HEK293 (cell line): ENCODE results near the gene ZNF607.

Source experiments
- CTCF ChIA-PET: fragments of 350-600 bp; formaldehyde crosslinking; extraction: SDS; loops from one replicate; lab custom pipeline; 2021; ENCODE audit warnings: antibody characterized with exemption; lab: Yijun Ruan, JAX
- POLR2A ChIA-PET: fragments of 300-600 bp; formaldehyde crosslinking; extraction: SDS; loops from one replicate; lab custom pipeline; 2020; ENCODE audit warnings: antibody characterized with exemption, inconsistent platforms; lab: Yijun Ruan, JAX
- H3K27ac ChIP-seq: fragments of 200-500 bp; sonication (Bioruptor generic); 2 replicates; pipeline ENCODE4 v1.5.1; 2014; ENCODE audit warnings: low read depth, low read length, control low read depth, inconsistent platforms; ENCODE audit errors: extremely low read depth
- H3K36me3 ChIP-seq, 2 experiments: fragments of 200-500 bp in 1 of 2; sonication (Bioruptor generic) in 1 of 2; 1 replicate in 1 of 2; 2 replicates in 1 of 2; pipeline ENCODE4 v1.5.1; 2014 to 2017; ENCODE audit warnings: inconsistent platforms in 2 of 2, low read length in 2 of 2; ENCODE audit not compliant: control insufficient read depth in 2 of 2, insufficient read depth in 1 of 2
- H3K4me1 ChIP-seq: fragments of 200-500 bp; sonication (Bioruptor generic); 2 replicates; pipeline ENCODE4 v1.5.1; 2014; ENCODE audit warnings: mild to moderate bottlenecking, low read length, inconsistent platforms; ENCODE audit not compliant: control insufficient read depth, insufficient read depth
- H3K4me3 ChIP-seq: 2 replicates; pipeline ENCODE4 v1.5.1; 2011; ENCODE audit warnings: low read depth, mild to moderate bottlenecking, control low read depth, low read length, moderate library complexity
- H3K9me3 ChIP-seq: fragments of 200-500 bp; sonication (Bioruptor generic); 2 replicates; pipeline ENCODE4 v1.5.1; 2014; ENCODE audit warnings: low read depth, low read length, inconsistent platforms; ENCODE audit not compliant: control insufficient read depth, insufficient read depth
- AEBP2 ChIP-seq: fragments of 450-650 bp; formaldehyde crosslinking; IDR thresholded peaks from 2 replicates; pipeline ENCODE4 v1.5.1; 2016; ENCODE audit warnings: missing biosample characterization, missing genetic modification characterization, borderline replicate concordance
- ATF2 ChIP-seq: fragments of 450-650 bp; formaldehyde crosslinking; IDR thresholded peaks from 2 replicates; pipeline ENCODE4 v1.5.1; 2016; ENCODE audit warnings: missing biosample characterization, missing genetic modification characterization, low read depth
- BCL11B ChIP-seq: fragments of 450-650 bp; formaldehyde crosslinking; IDR thresholded peaks from 2 replicates; pipeline ENCODE4 v1.5.1; 2016; ENCODE audit warnings: low read depth, missing biosample characterization, missing genetic modification characterization
- GLI2 ChIP-seq: fragments of 450-650 bp; formaldehyde crosslinking; IDR thresholded peaks from 2 replicates; pipeline ENCODE4; 2017; ENCODE audit warnings: missing biosample characterization, missing genetic modification characterization, low read depth, borderline replicate concordance
- INSM2 ChIP-seq: fragments of 450-650 bp; formaldehyde crosslinking; IDR thresholded peaks from 2 replicates; pipeline ENCODE4 v1.5.1; 2016; ENCODE audit warnings: missing biosample characterization, missing genetic modification characterization
- MYNN ChIP-seq: fragments of 450-650 bp; formaldehyde crosslinking; IDR thresholded peaks from 2 replicates; pipeline ENCODE4 v1.5.1; 2016; ENCODE audit warnings: missing biosample characterization, missing genetic modification characterization, borderline replicate concordance
- OVOL3 ChIP-seq: fragments of 450-650 bp; formaldehyde crosslinking; IDR thresholded peaks from 2 replicates; pipeline ENCODE4 v1.5.1; 2016; ENCODE audit warnings: missing biosample characterization, missing genetic modification characterization
- PRDM1 ChIP-seq: fragments of 450-650 bp; formaldehyde crosslinking; IDR thresholded peaks from 2 replicates; pipeline ENCODE4; 2016; ENCODE audit warnings: missing biosample characterization, missing genetic modification characterization
- REPIN1 ChIP-seq: fragments of 450-650 bp; formaldehyde crosslinking; IDR thresholded peaks from 2 replicates; pipeline ENCODE4 v1.5.1; 2017; ENCODE audit warnings: missing biosample characterization, missing genetic modification characterization, low read depth
- ZBTB48 ChIP-seq: fragments of 450-650 bp; formaldehyde crosslinking; IDR thresholded peaks from 2 replicates; pipeline ENCODE4 v1.5.1; 2016; ENCODE audit warnings: missing biosample characterization, missing genetic modification characterization
- ZBTB49 ChIP-seq: fragments of 450-650 bp; formaldehyde crosslinking; IDR thresholded peaks from 2 replicates; pipeline ENCODE4 v1.5.1; 2016; ENCODE audit warnings: missing biosample characterization, missing genetic modification characterization, low read depth
- ZBTB8A ChIP-seq: fragments of 450-650 bp; formaldehyde crosslinking; IDR thresholded peaks from 2 replicates; pipeline ENCODE4 v1.5.1; 2016; ENCODE audit warnings: missing biosample characterization, missing genetic modification characterization
- ZNF175 ChIP-seq: fragments of 450-650 bp; formaldehyde crosslinking; IDR thresholded peaks from 2 replicates; pipeline ENCODE4 v1.5.1; 2016; ENCODE audit warnings: missing biosample characterization, missing genetic modification characterization
- ZNF23 ChIP-seq: fragments of 450-650 bp; formaldehyde crosslinking; IDR thresholded peaks from 2 replicates; pipeline ENCODE4 v1.5.1; 2016; ENCODE audit warnings: missing biosample characterization, missing genetic modification characterization, borderline replicate concordance
- ZNF324 ChIP-seq: fragments of 450-650 bp; formaldehyde crosslinking; IDR thresholded peaks from 2 replicates; pipeline ENCODE4 v1.5.1; 2016; ENCODE audit warnings: missing biosample characterization, missing genetic modification characterization
- ZNF341 ChIP-seq: fragments of 450-650 bp; formaldehyde crosslinking; IDR thresholded peaks from 2 replicates; pipeline ENCODE4; 2016; ENCODE audit warnings: low read depth, missing biosample characterization, missing genetic modification characterization
- ZNF354C ChIP-seq: fragments of 450-650 bp; formaldehyde crosslinking; IDR thresholded peaks from 2 replicates; pipeline ENCODE4 v1.5.1; 2016; ENCODE audit warnings: missing biosample characterization, missing genetic modification characterization, low read depth, borderline replicate concordance
- ZNF391 ChIP-seq: fragments of 450-650 bp; formaldehyde crosslinking; IDR thresholded peaks from 2 replicates; pipeline ENCODE4 v1.5.1; 2016; ENCODE audit warnings: low read depth, missing biosample characterization, missing genetic modification characterization, borderline replicate concordance
- ZNF394 ChIP-seq: fragments of 450-650 bp; formaldehyde crosslinking; IDR thresholded peaks from 2 replicates; pipeline ENCODE4 v1.5.1; 2016; ENCODE audit warnings: missing biosample characterization, missing genetic modification characterization, mild to moderate bottlenecking, moderate library complexity, borderline replicate concordance
- ZNF416 ChIP-seq: fragments of 450-650 bp; formaldehyde crosslinking; IDR thresholded peaks from 2 replicates; pipeline ENCODE4 v1.5.1; 2016; ENCODE audit warnings: missing biosample characterization, missing genetic modification characterization
- ZNF426 ChIP-seq: fragments of 450-650 bp; formaldehyde crosslinking; IDR thresholded peaks from 2 replicates; pipeline ENCODE4 v1.5.1; 2017; ENCODE audit warnings: missing biosample characterization, missing genetic modification characterization, mild to moderate bottlenecking, inconsistent platforms, moderate library complexity
- ZNF48 ChIP-seq: fragments of 450-650 bp; formaldehyde crosslinking; IDR thresholded peaks from 2 replicates; pipeline ENCODE4 v1.5.1; 2016; ENCODE audit warnings: missing biosample characterization, missing genetic modification characterization
- ZNF510 ChIP-seq: fragments of 450-650 bp; formaldehyde crosslinking; IDR thresholded peaks from 2 replicates; pipeline ENCODE4 v1.5.1; 2018; ENCODE audit warnings: mild to moderate bottlenecking, missing genetic modification characterization, missing biosample characterization; ENCODE audit not compliant: insufficient replicate concordance
- ZNF561 ChIP-seq: fragments of 450-650 bp; IDR thresholded peaks from 2 replicates; pipeline ENCODE4 v1.5.1; 2018; ENCODE audit warnings: missing biosample characterization, missing genetic modification characterization, borderline replicate concordance
- ZNF600 ChIP-seq: fragments of 450-650 bp; formaldehyde crosslinking; IDR thresholded peaks from 2 replicates; pipeline ENCODE4 v1.5.1; 2016; ENCODE audit warnings: missing biosample characterization, missing genetic modification characterization
- ZNF610 ChIP-seq: fragments of 450-650 bp; formaldehyde crosslinking; IDR thresholded peaks from 2 replicates; pipeline ENCODE4 v1.5.1; 2016; ENCODE audit warnings: missing biosample characterization, missing genetic modification characterization, borderline replicate concordance
- ZNF621 ChIP-seq: fragments of 450-650 bp; formaldehyde crosslinking; IDR thresholded peaks from 2 replicates; pipeline ENCODE4 v1.5.1; 2017; ENCODE audit warnings: missing biosample characterization, missing genetic modification characterization
- ZNF670 ChIP-seq: fragments of 450-650 bp; formaldehyde crosslinking; IDR thresholded peaks from 2 replicates; pipeline ENCODE4 v1.5.1; 2016; ENCODE audit warnings: missing biosample characterization, missing genetic modification characterization, low read depth
- ZSCAN30 ChIP-seq: fragments of 450-650 bp; IDR thresholded peaks from 2 replicates; pipeline ENCODE4 v1.5.1; 2018; ENCODE audit warnings: missing biosample characterization, mild to moderate bottlenecking, missing genetic modification characterization, moderate library complexity

Gene ZNF607

GRCh38 chr19:37655689-37656371 is 63.7 kb downstream of the ZNF607 start (continued):
- no peak for TF ChIP-seq ZNF354C (tag by site-specific recombination)
- peak; percentile 100 for TF ChIP-seq ZBTB48 (tag by site-specific recombination)
- TF ChIP-seq, all 188 proteins: peak for 119

GRCh38 chr19:37655301-37655688 is 64.3 kb downstream of the ZNF607 start, which contains the start of gene ZFP30:
ZFP30 (minus strand) TSS chr19:37655465; CDS start chr19:37647822, 7,643 bp downstream.
- ChIA-PET CTCF (interaction anchor here (0.7 kb wide), 1 partner anchor 16 kb away, joined by 3 read pairs; no protein-coding TSS in a partner anchor), POLR2A (interaction anchor here (0.6 to 2.8 kb wide), 11 partner anchors 10 to 719 kb away, joined by 3 to 28 read pairs (median 4); partner anchors contain the start of genes PSMD8, ZNF527, ZNF540 and ZNF570)
- Histone ChIP-seq H3K27ac (peak within 1 kb of the TSS; percentile 96), H3K36me3 (peaks cover 5 to 42% of the 10 kb centered on the region in 2 experiments), H3K4me3 (peak within 1 kb of the TSS; percentile 52), H3K9me3 (peaks cover 23% of the 10 kb centered on the region), H3K4me1 (peaks cover 8% of the 10 kb centered on the region; the same call in 1 of the 2 replicates)
- no peak for TF ChIP-seq AEBP2 (tag by site-specific recombination)
- no peak for TF ChIP-seq ZNF670 (tag by site-specific recombination)
- peak; percentile 92 for TF ChIP-seq ZBTB8A
- TF ChIP-seq PRDM1 = no peak
- no peak for TF ChIP-seq ZNF175 (tag by site-specific recombination)
- peak; percentile 11 for TF ChIP-seq BCL11B (tag by site-specific recombination)
- TF ChIP-seq ZNF394 (tag by site-specific recombination) = peak; percentile 89
- TF ChIP-seq ZNF621 (tag by site-specific recombination) = no peak
- no peak for TF ChIP-seq ZNF510 (tag by site-specific recombination)
- TF ChIP-seq GLI2 (tag by site-specific recombination) = no peak
- TF ChIP-seq ZNF600 (tag by site-specific recombination) = no peak
- no peak for TF ChIP-seq ZNF416 (tag by site-specific recombination)
- TF ChIP-seq ZSCAN30 (tag by site-specific recombination) = peak; percentile 94
- peak; percentile 89; the same call in 1 of the 2 replicates for TF ChIP-seq ZNF561 (tag by site-specific recombination)
- TF ChIP-seq OVOL3 (tag by site-specific recombination) = peak; percentile 77; the same call in 1 of the 2 replicates
- TF ChIP-seq ZNF391 (tag by site-specific recombination) = peak; percentile 12; the same call in 1 of the 2 replicates
- TF ChIP-seq ZBTB49 = no peak
- peak; percentile 35; the same call in 1 of the 2 replicates for TF ChIP-seq ZNF610
- TF ChIP-seq ATF2 = no peak
- 0 out of 2 replicates have a peak, but pooled peaks have one; percentile 9 for TF ChIP-seq MYNN
- peak; percentile 5; the same call in 1 of the 2 replicates for TF ChIP-seq ZNF23 (tag by site-specific recombination)
- peak; percentile 76; the same call in 1 of the 2 replicates for TF ChIP-seq REPIN1
- no peak for TF ChIP-seq ZNF426
- TF ChIP-seq ZNF341 (tag by site-specific recombination) = peak; percentile 86
- peak; percentile 85; the same call in 1 of the 2 replicates for TF ChIP-seq ZNF324
- 0 out of 2 replicates have a peak, but pooled peaks have one; percentile 3 for TF ChIP-seq INSM2 (tag by site-specific recombination)
- TF ChIP-seq ZNF48 = no peak
